Activated CD4-positive, alpha-beta memory T cell treated with anti-CD3 and anti-CD28 coated beads, Interleukin-2, amount 10 ng/mL, durations not matched to agents 7 days and 5 days (primary cell): ENCODE data around the gene TMED10. TPM values are rescaled to one million over a fixed set of nuclear protein-coding genes. Genes with fewer than 3 reads are reported as not detected.
"Not testable (repeated sequence)": the region's sequence is repeated elsewhere in the genome, so short reads cannot be mapped to it uniquely, and the experiment has no call there.

Experiments
- CTCF ChIA-PET: fragments of 350-600 bp; sonication (Branson Sonifier 250); formaldehyde crosslinking; loops from one replicate; lab custom pipeline; 2021; ENCODE audit warnings: antibody characterized with exemption, inconsistent platforms; lab: Charles Lee
- POLR2A ChIA-PET: fragments of 350-600 bp; sonication (Branson Sonifier 250); formaldehyde crosslinking; loops from one replicate; lab custom pipeline; 2021; ENCODE audit warnings: antibody characterized with exemption; lab: Charles Lee
- DNase-seq: peaks from one replicate; pipeline ENCODE4 v3.0.0-alpha.2; 2020
- H3K27ac Mint-ChIP-seq: one replicate; pipeline ENCODE4 v1.8.0; 2021; ENCODE audit warnings: mild to moderate bottlenecking, mixed read lengths
- H3K27me3 Mint-ChIP-seq: one replicate; pipeline ENCODE4 v1.8.0; 2021; ENCODE audit warnings: mixed read lengths
- H3K36me3 Mint-ChIP-seq: one replicate; pipeline ENCODE4 v1.8.0; 2021; ENCODE audit warnings: low read depth, mixed read lengths
- H3K4me1 Mint-ChIP-seq: one replicate; pipeline ENCODE4 v1.8.0; 2021; ENCODE audit warnings: mixed read lengths
- H3K4me3 Mint-ChIP-seq: one replicate; pipeline ENCODE4 v1.8.0; 2021; ENCODE audit warnings: mild to moderate bottlenecking, mixed read lengths
- H3K9me3 Mint-ChIP-seq: one replicate; pipeline ENCODE4 v1.8.0; 2021; ENCODE audit warnings: mixed read lengths
- total RNA-seq, 2 experiments: library from RNA; stranded (reverse); gene quantifications; one replicate each; pipeline ENCODE4 v1.2.3, GENCODE V29; 2021

The TMED10 gene
- total RNA-seq, 2 experiments from 2014 or later = 207 to 224 TPM

- CTCF ChIA-PET = interaction anchor here (0.7 to 2.1 kb wide), 8 partner anchors 161 to 581 kb away, joined by 3 to 7 read pairs (median 5); no protein-coding TSS in a partner anchor
- POLR2A ChIA-PET = no interaction called here
Measured at GRCh38 chr14:75134644-75135043, 41.8 kb downstream of the TMED10 start.

GRCh38 chr14:75133597-75133996 lies 42.8 kb downstream of the TMED10 start:
- Mint-ChIP-seq H3K4me1 (peaks cover 20% of the 10 kb centered on the region), H3K36me3 (peaks cover 38% of the 10 kb centered on the region), H3K27ac (no peak overlapping the region), H3K9me3 (no peaks in the 10 kb centered on the region), H3K4me3 (no peak overlapping the region), H3K27me3 (no peaks in the 10 kb centered on the region)
- DNase-seq = no peak
- ChIA-PET POLR2A (no interaction called here), CTCF (interaction anchor here (0.6 to 2.1 kb wide), 7 partner anchors 48 to 582 kb away, joined by 3 to 7 read pairs (median 3); no protein-coding TSS in a partner anchor)

More at GRCh38 chr14:75134644-75135043, 41.8 kb downstream of the TMED10 start:
- H3K27me3 Mint-ChIP-seq = no peaks in the 10 kb centered on the region
- peaks cover 25% of the 10 kb centered on the region for H3K4me1 Mint-ChIP-seq
- H3K9me3 Mint-ChIP-seq = no peaks in the 10 kb centered on the region
- no peak for DNase-seq
- peaks cover 39% of the 10 kb centered on the region for H3K36me3 Mint-ChIP-seq
- H3K27ac Mint-ChIP-seq = no peak overlapping the region
- no peak overlapping the region for H3K4me3 Mint-ChIP-seq

GRCh38 chr14:75132382-75133086 lies 43.9 kb downstream of the TMED10 start:
- Mint-ChIP-seq H3K4me3 (no peak overlapping the region), H3K9me3 (no peaks in the 10 kb centered on the region), H3K36me3 (peaks cover 41% of the 10 kb centered on the region), H3K4me1 (peaks cover 21% of the 10 kb centered on the region), H3K27me3 (no peaks in the 10 kb centered on the region), H3K27ac (no peak overlapping the region)
- CTCF ChIA-PET = interaction anchor here (0.7 to 8.9 kb wide), 7 partner anchors 9 to 430 kb away, joined by 3 to 216 read pairs (median 7); no protein-coding TSS in a partner anchor
- POLR2A ChIA-PET = interaction anchor here (1.0 to 1.8 kb wide), 2 partner anchors 116 to 165 kb away, joined by 3 to 4 read pairs; no protein-coding TSS in a partner anchor
- DNase-seq = peak; percentile 43

- ChIA-PET POLR2A (interaction anchor here (0.8 to 2.4 kb wide), 5 partner anchors 9 to 413 kb away, joined by 3 to 9 read pairs (median 3); no protein-coding TSS in a partner anchor), CTCF (interaction anchor here (1.2 to 8.9 kb wide), 3 partner anchors 46 to 268 kb away, joined by 4 to 216 read pairs (median 6); no protein-coding TSS in a partner anchor)
- Mint-ChIP-seq H3K27ac (peak overlapping the region; percentile 0), H3K4me3 (no peak overlapping the region), H3K9me3 (no peaks in the 10 kb centered on the region), H3K36me3 (peaks cover 29% of the 10 kb centered on the region), H3K27me3 (no peaks in the 10 kb centered on the region), H3K4me1 (peaks cover 41% of the 10 kb centered on the region)
- DNase-seq = no peak
Measured at GRCh38 chr14:75128596-75128990, 47.8 kb downstream of the TMED10 start.

GRCh38 chr14:75127903-75128595 lies 48.4 kb downstream of the TMED10 start:
- DNase-seq = no peak
- POLR2A ChIA-PET = interaction anchor here (0.8 to 3.5 kb wide), 11 partner anchors 9 to 413 kb away, joined by 3 to 23 read pairs (median 4); partner anchors contain the start of genes ACYP1 and ZC2HC1C
- Mint-ChIP-seq H3K27ac (peak overlapping the region; percentile 73), H3K36me3 (peaks cover 25% of the 10 kb centered on the region), H3K9me3 (no peaks in the 10 kb centered on the region), H3K27me3 (no peaks in the 10 kb centered on the region), H3K4me3 (peak overlapping the region; percentile 82), H3K4me1 (peaks cover 44% of the 10 kb centered on the region)
- CTCF ChIA-PET = interaction anchor here (1.2 to 8.9 kb wide), 4 partner anchors 11 to 172 kb away, joined by 4 to 216 read pairs (median 6); no protein-coding TSS in a partner anchor

- peak; percentile 25 for DNase-seq
- H3K36me3 Mint-ChIP-seq = peaks cover 21% of the 10 kb centered on the region
- CTCF ChIA-PET = interaction anchor here (0.9 to 8.9 kb wide), 5 partner anchors 11 to 268 kb away, joined by 3 to 216 read pairs (median 5); no protein-coding TSS in a partner anchor
- peak overlapping the region; percentile 86 for H3K27ac Mint-ChIP-seq
- peak overlapping the region; percentile 82 for H3K4me3 Mint-ChIP-seq
- peaks cover 41% of the 10 kb centered on the region for H3K4me1 Mint-ChIP-seq
- H3K27me3 Mint-ChIP-seq, H3K9me3 Mint-ChIP-seq: not testable (repeated sequence)
- POLR2A ChIA-PET = interaction anchor here (0.6 to 3.5 kb wide), 28 partner anchors 10 to 533 kb away, joined by 3 to 23 read pairs (median 4); partner anchors contain the start of genes ACYP1, DLST, ERG28 and TTLL5
Measured at GRCh38 chr14:75127474-75127820, 49.0 kb downstream of the TMED10 start.

- ChIA-PET POLR2A (interaction anchor here (0.6 to 3.5 kb wide), 42 partner anchors 10 to 534 kb away, joined by 3 to 23 read pairs (median 3); partner anchors contain the start of genes ACYP1, DLST, EIF2B2 and ERG28), CTCF (interaction anchor here (0.9 to 8.9 kb wide), 8 partner anchors 10 to 267 kb away, joined by 3 to 216 read pairs (median 4); no protein-coding TSS in a partner anchor)
- Mint-ChIP-seq H3K4me3 (peak within 1 kb of the TSS; percentile 82), H3K27me3 (no peaks in the 10 kb centered on the region), H3K27ac (peak within 1 kb of the TSS; percentile 86), H3K9me3 (no peaks in the 10 kb centered on the region), H3K36me3 (peaks cover 23% of the 10 kb centered on the region), H3K4me1 (peaks cover 39% of the 10 kb centered on the region)
- peak; percentile 91 for DNase-seq
Measured at GRCh38 chr14:75126679-75127473, 49.5 kb downstream of the TMED10 start, which contains the start of gene NEK9. NEK9 (minus strand) TSS chr14:75127048; CDS start chr14:75126921, 127 bp downstream.

- CTCF ChIA-PET = interaction anchor here (0.6 to 8.9 kb wide), 5 partner anchors 9 to 287 kb away, joined by 3 to 216 read pairs (median 4); no protein-coding TSS in a partner anchor
- no peak for DNase-seq
- peaks cover 40% of the 10 kb centered on the region for H3K4me1 Mint-ChIP-seq
- H3K9me3 Mint-ChIP-seq = no peaks in the 10 kb centered on the region
- no peaks in the 10 kb centered on the region for H3K27me3 Mint-ChIP-seq
- peak overlapping the region; percentile 82 for H3K4me3 Mint-ChIP-seq
- H3K36me3 Mint-ChIP-seq = peaks cover 25% of the 10 kb centered on the region
- POLR2A ChIA-PET = interaction anchor here (0.6 to 3.5 kb wide), 39 partner anchors 9 to 535 kb away, joined by 3 to 23 read pairs (median 3); partner anchors contain the start of genes ACYP1, DLST, EIF2B2 and ERG28
- peak overlapping the region; percentile 86 for H3K27ac Mint-ChIP-seq
Measured at GRCh38 chr14:75126121-75126544, 50.3 kb downstream of the TMED10 start.

GRCh38 chr14:75125617-75126016 lies 50.8 kb downstream of the TMED10 start:
- H3K36me3 Mint-ChIP-seq = peaks cover 30% of the 10 kb centered on the region
- POLR2A ChIA-PET = interaction anchor here (0.9 to 3.5 kb wide), 20 partner anchors 8 to 416 kb away, joined by 3 to 23 read pairs (median 4); partner anchors contain the start of genes ACYP1, MLH3 and ZC2HC1C
- H3K27me3 Mint-ChIP-seq = no peaks in the 10 kb centered on the region
- peak overlapping the region; percentile 82 for H3K4me3 Mint-ChIP-seq
- DNase-seq = no peak
- peak overlapping the region; percentile 86 for H3K27ac Mint-ChIP-seq
- CTCF ChIA-PET = interaction anchor here (0.6 to 8.9 kb wide), 5 partner anchors 9 to 286 kb away, joined by 3 to 216 read pairs (median 4); no protein-coding TSS in a partner anchor
- H3K4me1 Mint-ChIP-seq = peaks cover 43% of the 10 kb centered on the region
- H3K9me3 Mint-ChIP-seq = no peaks in the 10 kb centered on the region

GRCh38 chr14:75123991-75124390 lies 52.4 kb downstream of the TMED10 start:
- peak; percentile 40 for DNase-seq
- Mint-ChIP-seq H3K27ac (peak overlapping the region; percentile 29), H3K4me3 (no peak overlapping the region), H3K9me3 (no peaks in the 10 kb centered on the region), H3K4me1 (peaks cover 44% of the 10 kb centered on the region), H3K27me3 (no peaks in the 10 kb centered on the region), H3K36me3 (peaks cover 42% of the 10 kb centered on the region)
- ChIA-PET POLR2A (interaction anchor here (1.6 kb wide), 1 partner anchor 15 kb away, joined by 4 read pairs; no protein-coding TSS in a partner anchor), CTCF (interaction anchor here (8.9 kb wide), 1 partner anchor 176 kb away, joined by 216 read pairs; no protein-coding TSS in a partner anchor)

- no peak for DNase-seq
- Mint-ChIP-seq H3K36me3 (peaks cover 49% of the 10 kb centered on the region), H3K4me1 (peaks cover 34% of the 10 kb centered on the region), H3K4me3 (no peak overlapping the region), H3K27ac (no peak overlapping the region), H3K27me3 (no peaks in the 10 kb centered on the region), H3K9me3 (no peaks in the 10 kb centered on the region)
- ChIA-PET CTCF (no interaction called here), POLR2A (no interaction called here)
Measured at GRCh38 chr14:75121552-75121951, 54.9 kb downstream of the TMED10 start.
